Fibroblast of skin of abdomen (primary cell): Measurements from ENCODE around the gene AEN.

Experiments used
- DNase-seq: peaks from one replicate; pipeline ENCODE4 v3.0.0-alpha.2; 2013

Gene AEN

DNA sequence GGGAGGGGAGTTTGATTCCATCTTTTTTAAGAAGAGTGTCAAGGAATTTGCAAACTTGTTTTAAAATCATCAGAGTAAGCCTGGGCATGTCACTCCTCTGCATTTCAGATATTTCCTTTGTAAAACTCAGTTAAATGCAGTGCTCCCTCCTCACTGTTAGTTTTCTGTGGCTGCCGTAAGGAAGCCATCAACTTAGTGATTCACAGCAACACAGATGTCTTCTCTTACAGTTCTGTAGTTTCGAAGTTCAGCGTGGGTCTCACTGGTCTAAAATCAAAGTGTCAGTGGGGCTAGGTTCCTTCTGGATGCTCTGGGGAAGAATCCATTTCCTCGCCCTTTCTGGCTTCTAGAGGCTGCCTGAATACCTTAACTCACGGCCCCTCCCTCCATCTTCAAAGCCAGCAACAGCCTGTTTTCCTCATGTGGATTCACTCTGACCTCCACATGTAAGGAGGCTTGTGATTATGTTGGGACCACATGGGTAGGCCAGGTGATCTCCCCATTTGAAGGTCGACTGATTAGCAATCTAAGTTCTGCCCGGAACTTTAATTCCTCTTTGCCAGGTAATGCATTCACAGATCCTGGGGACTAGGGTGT is 30.1 kb downstream of the AEN start:
- DNase-seq: peak; percentile 33

DNA sequence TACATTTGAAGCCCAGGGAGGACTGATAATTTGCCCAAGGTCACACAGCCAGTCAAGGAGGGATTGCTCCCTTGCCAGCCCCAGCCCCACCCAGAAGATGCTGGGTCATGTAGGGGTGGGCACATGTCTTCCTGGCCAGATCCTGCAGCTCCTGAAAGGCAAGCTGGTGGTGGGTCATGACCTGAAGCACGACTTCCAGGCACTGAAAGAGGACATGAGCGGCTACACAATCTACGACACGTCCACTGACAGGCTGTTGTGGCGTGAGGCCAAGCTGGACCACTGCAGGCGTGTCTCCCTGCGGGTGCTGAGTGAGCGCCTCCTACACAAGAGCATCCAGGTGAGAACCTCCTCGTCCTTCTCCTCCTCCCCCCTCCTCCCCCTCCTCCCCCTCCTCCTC is 30.8 kb downstream of the AEN start:
- no peak for DNase-seq

DNA sequence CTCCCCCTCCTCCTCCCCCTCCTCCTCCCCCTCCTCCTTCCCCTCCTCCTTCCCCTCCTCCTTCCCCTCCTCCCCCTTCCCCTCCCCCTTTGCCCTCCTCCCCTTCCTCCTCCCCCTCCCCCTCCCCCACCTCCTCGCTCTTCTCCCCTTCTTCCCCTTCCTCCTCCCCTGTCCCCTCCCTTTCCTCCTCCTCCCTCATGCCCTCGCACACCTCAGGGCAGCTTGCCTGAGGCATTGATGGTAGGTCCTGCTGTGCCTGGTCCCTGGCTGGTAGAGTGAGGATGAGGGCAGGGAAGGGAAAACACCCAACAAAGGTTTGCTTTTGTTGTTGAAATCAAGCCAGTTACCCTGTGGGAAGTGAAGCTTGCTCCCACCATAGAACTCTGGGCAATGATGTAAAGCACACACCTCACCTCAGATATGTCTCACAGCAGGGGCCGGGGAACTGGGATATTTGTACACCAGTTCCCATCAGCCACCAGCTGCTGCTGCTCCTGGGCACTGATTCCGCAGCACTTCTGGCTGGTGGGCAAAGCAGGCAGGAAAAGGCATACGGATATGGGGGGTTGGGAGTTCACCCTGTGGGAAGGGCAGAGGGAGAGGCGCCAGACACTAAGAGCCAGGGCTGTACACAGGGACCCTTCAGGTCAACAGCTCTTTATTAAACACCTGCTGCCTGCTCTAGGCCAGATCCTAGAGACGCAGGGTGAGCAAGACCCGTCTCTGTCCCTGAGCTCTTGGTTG is 31.5 kb downstream of the AEN start:
- no peak for DNase-seq

DNA sequence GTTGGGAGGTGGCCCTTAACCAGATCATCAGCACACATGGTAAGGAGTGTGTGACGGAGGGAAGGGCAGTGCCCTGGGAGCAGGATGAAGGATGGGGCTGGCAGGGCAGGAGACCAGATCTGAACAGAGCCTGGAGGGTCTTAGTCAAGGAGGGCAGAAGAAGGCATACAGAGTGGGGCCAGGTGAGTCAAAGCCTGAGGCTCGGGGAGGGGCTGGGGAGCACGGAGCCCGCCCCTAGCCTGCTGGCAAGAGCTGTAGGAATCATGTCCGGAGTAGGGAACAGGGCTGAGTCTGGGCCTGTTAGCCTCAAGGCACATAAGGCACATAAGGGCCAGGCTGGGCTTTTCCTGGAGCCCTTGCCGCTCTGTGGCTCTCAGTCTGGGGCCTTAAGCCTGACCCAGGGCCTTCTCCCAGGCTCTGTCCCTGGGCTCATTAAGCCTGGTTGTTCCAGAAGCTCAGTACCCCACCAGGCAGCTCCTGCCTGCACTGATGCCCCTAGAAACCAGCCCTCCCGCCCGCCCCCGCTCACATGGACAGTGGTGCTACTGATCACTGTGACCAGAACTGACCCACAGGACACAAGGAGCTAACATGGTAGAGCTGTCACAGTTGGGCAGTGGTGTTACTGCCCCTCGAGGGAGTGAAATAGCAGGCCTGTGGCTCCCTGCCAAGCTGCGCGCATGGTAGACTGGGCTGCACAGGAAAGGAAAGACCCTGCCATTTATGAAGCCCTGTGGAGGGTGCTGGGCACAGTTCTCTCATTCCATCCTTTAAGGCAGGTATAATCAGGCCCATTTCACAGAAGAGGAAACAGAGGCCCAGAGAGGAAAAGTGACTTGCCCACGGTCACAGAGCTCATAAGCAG is 32.3 kb downstream of the AEN start:
- DNase-seq: no peak

DNA sequence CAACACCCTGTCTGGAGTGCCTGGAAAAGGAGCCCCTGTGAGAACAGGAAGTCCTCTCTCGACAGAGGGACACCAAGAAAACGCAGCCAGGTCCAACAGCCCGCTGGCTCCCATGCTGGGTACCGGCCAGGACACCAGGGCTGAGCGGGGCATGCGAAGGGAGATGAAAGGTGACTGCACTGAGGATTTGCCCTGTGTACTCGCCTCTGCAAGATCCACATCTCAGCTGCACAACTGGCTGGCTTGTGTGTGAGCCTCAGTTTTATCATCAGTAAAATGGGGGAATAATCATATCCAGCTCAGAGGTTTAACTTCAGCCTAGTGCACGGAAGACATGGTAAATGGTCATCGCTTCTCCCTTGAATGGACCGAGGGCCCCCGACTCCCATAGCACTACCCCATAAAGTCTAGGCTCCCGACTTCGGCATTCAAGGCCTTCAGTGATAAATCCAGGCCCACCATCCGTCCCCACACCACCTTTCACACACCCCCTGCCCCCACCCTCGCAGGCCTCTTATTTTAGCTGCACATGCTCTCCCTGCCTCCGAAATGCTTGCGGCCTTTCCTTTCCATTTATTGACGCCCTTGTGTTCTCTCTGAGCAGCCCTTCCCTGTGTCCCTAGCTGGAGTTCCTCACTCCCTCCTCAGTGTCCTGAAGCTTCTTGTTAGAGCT is 33.4 kb downstream of the AEN start:
- DNase-seq: no peak

DNA sequence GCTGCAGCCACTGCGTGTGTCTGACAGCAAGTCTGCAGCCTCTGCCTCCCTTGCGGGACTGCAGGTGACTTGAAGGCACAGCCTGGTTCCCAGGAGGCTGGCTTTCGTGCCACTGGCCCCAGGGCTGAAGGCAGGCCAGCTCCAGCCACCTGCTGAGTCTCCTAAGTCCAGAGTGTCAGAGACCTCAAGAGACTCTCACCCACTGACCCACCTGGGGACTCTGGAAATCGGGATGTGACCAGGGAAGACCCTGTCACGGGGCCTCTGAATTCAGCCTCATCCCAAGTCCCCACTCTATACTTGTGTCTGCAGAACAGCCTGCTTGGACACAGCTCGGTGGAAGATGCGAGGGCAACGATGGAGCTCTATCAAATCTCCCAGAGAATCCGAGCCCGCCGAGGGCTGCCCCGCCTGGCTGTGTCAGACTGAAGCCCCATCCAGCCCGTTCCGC is 34.0 kb downstream of the AEN start:
- no peak for DNase-seq

DNA sequence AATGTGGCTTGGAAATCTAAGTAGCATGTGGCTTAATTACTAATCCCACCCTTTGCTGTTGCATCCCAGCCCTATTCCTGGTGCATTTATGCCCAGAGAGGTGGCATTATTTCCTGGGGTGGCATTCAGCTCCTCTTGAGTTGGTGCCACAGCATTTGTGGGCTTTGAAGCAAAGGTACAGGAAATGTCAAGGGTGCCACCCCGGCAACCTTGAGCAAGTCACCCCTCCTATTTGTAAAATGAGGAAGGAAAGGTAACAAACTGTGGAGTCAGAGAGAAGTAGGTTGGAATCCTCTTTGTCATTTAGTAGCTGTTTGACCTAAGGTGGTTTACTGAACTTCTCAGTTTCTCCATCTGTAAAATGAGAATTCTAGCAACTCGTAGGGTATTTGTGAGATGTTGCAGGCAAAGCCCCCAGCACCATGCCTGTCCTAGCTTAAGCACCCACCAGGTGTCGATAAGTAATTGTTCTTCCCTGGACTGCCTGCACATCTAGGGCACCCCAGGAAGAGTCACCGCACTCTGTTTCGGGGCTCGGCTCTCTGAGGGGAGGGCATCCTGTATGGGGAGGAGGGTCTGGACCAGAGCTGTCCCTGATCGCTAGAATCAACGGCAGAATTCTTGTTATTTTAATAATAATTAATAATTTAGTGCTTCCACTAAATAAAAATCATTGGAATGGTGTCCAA is 34.8 kb downstream of the AEN start:
- no peak for DNase-seq

DNA sequence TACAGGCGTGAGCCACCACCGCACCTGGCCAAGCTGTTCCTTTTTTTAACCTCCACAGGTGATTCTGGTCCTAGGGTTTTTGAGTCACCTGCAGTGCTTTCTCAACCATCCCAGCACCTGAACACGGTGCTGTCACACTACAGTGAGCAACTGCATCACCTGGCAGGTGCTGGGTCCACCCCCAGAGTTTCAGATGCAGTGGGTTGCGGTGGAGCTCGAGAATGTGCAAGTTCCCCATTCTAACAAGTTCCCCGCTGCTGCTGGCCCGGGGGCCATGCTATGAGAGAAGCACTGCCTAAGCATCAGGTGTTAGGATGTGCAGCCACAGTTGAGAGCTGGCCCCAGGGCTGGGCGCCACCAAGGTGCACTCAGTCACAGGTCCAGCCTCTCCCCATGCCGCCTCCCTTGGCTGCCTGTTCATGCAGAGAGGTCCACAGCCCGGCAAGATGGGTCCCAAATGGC is 35.7 kb downstream of the AEN start:
- DNase-seq: no peak

DNA sequence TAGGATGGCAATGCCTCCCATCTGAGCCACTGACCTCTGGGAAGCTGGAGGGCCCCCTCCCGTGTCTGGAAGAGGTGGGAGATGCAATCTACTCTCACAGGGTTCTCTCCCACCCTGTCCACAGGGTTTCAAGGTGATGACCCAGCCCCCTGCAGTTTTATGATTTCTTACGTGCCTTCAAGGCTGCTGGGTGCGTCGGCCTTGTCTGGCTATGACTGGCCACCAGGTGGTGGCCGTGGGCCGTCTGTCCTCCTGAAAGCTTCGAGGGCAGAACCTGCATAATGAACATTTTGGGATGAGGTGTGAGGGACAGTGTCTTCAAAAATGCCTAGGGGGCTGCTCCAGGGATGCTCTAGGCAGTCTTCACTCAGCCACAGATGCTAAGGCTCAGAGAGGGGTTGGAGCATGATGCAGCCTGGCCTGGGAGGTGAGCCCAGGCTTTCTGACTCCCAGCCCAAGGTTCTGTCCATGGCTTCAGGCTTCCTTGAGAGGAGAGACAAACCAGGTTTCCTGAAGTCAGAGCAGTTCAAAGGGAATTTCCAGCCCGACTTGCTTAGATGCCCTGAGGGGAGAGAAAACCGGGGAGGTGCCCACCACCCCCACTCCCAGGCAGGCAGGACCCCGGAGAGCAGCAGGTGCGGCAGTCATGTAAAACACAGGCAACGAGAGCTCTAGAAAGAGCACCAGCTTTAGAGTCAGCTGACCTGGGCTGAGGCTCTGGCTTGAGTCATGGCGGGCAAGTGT is 36.4 kb downstream of the AEN start:
- peak; percentile 55 for DNase-seq

DNA sequence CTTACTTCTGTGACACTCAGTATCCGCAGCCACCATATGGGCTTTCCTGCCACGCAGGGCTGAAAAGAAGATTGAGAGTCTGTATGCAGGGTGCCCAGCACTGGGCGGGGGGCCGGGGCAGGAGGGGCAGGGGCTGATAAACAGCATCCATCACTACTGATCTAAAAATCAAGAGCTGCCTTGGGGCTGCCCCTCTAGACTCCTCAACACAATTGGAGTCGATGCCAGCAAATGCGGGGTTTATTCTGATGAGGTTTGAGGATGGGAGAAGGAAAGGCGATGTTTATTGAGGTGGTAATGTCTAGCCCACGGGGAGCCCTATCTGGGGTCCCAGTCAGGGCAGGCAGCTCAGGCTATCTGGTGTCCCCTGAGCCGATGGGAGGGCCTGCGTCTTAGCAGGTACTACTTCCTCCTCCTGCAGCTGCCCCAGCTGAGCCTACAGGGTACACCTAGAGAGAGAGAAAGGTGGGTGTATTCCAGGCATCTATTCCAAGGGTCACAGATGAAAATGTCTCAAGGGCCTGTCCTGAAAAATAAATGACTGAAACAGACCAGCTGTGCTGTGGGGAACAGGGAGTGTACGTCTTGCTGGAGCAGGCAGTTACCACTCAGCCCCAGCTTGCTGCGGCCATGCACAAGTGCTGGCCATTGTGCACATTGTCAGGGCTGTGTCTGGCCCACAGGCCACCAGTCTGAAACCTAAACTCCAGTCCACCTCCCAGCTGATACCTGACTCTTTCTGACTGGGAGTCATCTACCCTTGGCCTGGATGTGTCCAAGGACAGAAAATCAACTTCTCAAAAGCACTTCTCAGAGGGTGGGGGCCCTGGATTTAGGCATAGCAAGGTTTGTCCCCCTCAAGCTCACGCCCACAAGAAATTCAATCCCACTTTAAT is 37.2 kb downstream of the AEN start:
- DNase-seq: no peak

DNA sequence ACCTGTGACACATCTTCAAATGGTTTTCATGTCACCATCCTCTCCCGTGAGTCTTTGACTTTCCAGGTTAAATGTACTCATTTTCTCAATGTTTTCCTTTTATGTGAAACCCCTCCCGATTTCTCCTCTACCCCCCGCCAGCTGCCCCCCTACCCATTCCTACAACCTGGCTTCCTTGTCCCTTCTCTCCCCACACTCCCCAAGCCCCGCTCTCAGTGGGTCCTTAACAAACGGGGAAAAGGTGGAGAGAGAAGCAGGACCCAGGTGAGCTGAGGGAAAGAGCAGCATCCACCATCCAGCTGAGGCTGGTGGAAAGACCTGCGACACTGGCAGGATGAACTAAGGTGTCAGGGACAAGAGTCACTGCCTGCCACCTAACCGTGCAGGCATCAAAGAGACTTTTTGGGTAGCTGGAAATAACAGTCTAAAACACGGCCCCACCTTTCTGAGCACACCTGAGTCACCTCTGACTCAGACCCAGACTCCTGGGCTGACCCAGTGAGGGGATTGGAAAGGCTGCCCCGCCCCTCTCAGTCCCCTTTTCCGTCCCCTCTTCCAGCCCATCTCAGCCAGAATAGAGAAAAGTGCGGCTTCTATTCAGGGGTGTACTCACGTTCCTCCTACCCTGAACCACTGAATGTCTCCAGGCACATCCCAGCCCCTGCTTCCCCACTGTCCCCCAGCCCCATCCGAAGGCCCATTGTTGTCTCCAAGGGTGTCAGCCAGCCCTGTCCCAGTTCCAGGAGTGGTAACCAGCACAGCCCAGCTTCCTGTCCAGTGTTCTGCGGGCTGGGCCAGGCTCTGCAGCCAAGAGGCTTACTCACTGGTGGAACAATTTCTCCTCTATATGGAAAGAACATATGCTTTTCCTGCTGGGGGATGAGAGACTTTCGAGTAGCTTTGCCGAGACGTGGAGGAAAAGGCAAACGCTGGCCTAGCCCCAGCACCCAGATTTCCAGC is 38.1 kb downstream of the AEN start:
- DNase-seq: peak; percentile 73

DNA sequence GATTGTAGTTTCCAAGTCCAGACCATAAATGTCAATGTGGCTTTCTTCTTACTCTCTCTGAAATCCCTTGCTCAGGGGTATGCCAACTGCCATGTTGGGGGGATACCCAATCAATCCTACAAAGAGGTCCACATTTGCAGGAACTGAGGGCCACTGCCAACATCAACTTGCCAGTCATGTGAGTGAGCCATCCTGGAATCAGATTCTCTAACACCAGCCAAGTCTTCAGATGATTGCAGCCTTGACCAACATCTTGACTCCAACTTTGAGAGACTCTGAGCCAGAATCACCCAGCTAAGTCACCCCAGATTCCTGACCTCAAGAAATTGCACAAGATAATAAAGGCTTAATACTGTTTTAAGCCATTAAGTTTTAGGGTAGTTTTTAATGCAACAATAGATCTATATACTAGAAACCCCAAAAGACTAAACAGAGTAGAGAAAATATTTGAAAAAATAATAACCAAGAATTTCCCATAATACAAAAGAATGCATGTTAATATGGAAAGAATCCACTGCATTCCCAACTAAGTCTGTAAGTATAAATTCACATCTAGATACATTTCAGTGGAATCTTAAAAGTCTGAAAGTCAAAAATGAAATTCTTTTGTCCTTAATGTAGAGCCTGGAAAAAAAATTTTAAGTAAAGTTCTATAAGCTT is 40.0 kb downstream of the AEN start:
- peak; percentile 66 for DNase-seq

DNA sequence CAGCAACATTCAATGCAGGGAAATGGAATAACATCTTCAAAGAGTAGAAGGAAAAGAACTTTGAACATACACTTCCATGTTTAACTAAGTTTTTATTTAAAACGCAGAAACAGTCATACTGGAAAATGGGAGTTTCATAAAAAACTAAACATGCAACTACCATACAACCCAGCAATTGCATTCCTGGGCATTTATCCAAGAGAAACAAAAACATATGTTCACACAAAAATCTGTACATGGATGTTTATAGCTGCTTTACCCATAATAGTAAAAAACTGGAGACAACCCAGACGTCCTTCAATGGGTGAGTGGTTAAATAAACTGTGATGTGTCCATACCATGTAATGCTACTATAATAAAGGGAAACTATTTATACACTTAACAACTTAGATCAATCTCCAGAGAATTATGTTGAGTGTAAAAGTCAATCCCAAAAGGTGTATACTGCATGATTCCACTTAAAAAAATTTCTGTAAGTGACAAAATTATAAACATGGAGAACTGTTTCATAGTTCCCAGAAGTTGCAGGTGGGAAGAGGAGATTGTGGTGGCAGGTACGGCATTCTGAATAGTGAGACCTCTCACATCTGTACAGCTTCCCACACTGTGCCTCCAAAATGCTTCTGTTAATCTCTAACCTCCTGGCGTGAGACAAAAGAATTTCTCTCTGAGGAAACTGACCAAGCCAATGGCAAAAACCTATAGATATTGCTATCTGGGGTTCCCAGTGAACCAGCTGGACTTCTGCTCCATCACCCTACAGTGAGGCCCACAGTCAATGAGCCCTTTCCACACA is 40.8 kb downstream of the AEN start:
- peak; percentile 75 for DNase-seq

DNA sequence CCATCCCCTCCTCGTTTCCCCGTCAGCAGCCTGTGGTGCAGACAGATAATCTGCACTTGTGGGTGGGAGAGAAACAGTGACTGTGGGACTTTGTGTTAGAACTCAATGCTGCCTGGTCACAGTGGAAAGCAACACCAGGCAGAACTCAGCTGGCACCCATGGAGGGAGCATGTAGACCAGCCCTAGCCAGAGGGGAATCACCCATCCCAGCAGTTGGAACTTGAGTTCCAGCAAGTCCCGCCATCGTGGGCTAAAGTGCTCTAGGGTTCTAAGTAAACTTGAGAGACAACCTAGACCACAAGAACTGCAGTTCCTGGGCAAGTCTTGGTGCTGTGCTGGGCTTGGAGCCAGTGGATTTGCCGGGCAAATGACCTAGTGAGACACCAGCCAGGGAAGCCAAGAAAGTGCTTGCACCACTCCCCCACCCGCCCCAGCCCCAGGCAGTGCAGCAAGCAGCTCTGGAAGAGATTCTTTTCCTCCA is 42.0 kb downstream of the AEN start:
- DNase-seq: no peak

DNA sequence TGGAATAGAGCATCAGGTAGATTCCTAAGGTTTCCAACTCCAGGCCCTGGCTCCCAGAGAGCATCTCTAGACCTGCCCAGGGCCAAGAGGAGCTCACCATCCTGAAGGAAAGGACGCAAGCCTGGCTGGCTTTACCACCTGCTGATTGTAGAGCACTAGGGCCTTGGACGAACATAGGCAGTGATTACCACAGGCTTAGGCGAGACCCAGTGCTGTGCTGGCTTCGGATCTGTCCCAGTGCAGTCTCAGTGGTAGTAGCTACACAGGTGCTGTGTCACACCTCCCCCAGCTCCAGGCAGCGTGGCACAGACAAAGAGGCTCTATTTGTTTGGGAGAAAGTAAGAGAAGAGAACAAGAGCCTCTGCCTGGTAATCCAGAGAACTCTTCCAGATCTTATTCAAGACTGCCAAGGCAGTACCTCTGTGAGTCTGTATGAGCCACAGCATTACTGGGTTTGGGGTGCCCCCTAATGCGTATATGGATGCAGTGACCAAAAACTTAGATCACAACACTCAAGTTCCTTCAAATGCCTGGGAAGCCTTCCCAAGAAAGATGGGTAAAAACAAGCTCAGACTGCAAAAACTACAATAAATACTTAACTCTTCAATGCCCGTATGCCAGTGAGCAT is 43.1 kb downstream of the AEN start:
- DNase-seq: no peak

DNA sequence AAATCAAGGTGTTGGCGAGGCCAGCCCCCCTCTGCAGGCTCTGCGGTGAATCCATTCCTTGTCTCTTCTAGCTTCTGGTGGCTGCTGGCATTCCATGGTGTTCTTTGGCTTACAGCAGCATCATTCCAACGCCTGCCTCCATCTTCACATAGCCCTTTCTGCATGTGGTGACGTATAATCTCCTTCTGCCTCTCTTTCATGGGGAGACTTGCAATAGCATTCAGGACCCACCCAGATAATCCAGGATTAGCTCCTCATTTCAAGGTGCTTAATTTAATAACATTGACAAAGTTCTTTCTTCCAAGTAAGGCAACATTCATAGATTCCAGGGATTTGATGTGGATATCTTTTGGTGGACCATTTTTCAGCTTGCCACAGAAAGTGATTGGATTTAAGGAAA is 53.5 kb downstream of the AEN start:
- no peak for DNase-seq

DNA sequence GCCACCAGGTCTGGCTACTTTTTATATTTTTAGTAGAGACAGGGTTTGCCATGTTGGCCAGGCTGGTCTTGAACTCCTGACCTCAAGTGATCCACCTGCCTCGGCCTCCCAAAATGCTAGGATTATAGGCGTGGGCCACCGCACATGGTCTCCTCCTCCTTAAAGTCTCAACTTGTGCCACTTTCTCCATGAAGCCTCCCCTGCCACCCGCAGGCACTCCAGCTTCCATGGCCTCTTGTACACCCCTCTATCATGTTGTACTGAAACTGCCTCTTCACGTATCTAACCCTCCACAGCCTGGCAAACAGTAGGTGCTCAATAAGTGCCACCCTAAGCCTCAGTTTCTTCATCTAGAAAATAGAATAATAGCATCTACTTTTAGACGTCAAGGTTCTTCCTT is 57.6 kb downstream of the AEN start:
- no peak for DNase-seq
